ENCODE results near the gene RAMP2.
"Not testable (repeated sequence)": the region's sequence is repeated elsewhere in the genome, so short reads cannot be mapped to it uniquely, and the experiment has no call there.

The RAMP2 gene

GRCh38 chr17:42760652-42761581 lies at the start of gene RAMP2:
Gene RAMP2 (plus strand): TSS chr17:42761227. CDS start chr17:42761262, 35 bp downstream.
- peak; percentile 17 to 63 for DNase-seq

GRCh38 chr17:42720996-42721583 lies 39.9 kb upstream of the RAMP2 start:
- DNase-seq = peak; percentile 23 to 80

- DNase-seq = no peak
Observed at GRCh38 chr17:42723636-42724035, 37.4 kb upstream of the RAMP2 start.

- DNase-seq = no peak
Observed at GRCh38 chr17:42725143-42725542, 35.9 kb upstream of the RAMP2 start.

GRCh38 chr17:42740699-42741098 lies 20.3 kb upstream of the RAMP2 start:
- no peak for DNase-seq

GRCh38 chr17:42742916-42743315 lies 18.1 kb upstream of the RAMP2 start:
- not testable (repeated sequence) for DNase-seq

GRCh38 chr17:42743595-42744282 lies 17.3 kb upstream of the RAMP2 start:
- peak in 1 of 2 experiments; percentile 36 for DNase-seq

- peak; percentile 79 to 93 for DNase-seq
Observed at GRCh38 chr17:42744283-42744805, 16.7 kb upstream of the RAMP2 start.

- DNase-seq = peak; percentile 83 to 96
Observed at GRCh38 chr17:42744806-42745617, 16.0 kb upstream of the RAMP2 start, which contains the start of gene EZH1. Gene EZH1 (minus strand): TSS chr17:42745040. CDS start chr17:42728941, 16,099 bp downstream.

- no peak for DNase-seq
Observed at GRCh38 chr17:42748202-42748907, 12.7 kb upstream of the RAMP2 start.

GRCh38 chr17:42748908-42749798 lies 11.9 kb upstream of the RAMP2 start:
- no peak for DNase-seq

- DNase-seq = no peak
Observed at GRCh38 chr17:42750739-42751344, 10.2 kb upstream of the RAMP2 start.

GRCh38 chr17:42751628-42752027 lies 9.4 kb upstream of the RAMP2 start:
- DNase-seq = no peak

GRCh38 chr17:42754782-42755181 lies 6.2 kb upstream of the RAMP2 start:
- no peak for DNase-seq

GRCh38 chr17:42759982-42760651 lies 910 bp upstream of the RAMP2 start:
- no peak for DNase-seq

GRCh38 chr17:42761638-42762037 lies 611 bp downstream of the RAMP2 start:
- no peak for DNase-seq

- no peak for DNase-seq
Observed at GRCh38 chr17:42766124-42766523, 5.1 kb downstream of the RAMP2 start.

GRCh38 chr17:42767512-42767911 lies 6.5 kb downstream of the RAMP2 start:
- DNase-seq = no peak

GRCh38 chr17:42768006-42768405 lies 7.0 kb downstream of the RAMP2 start:
- DNase-seq = not testable (repeated sequence)
